SK-N-SH treated with all-trans-retinoic acid at 6 μM for 48 hours (cell line): ENCODE data around the gene THSD4.

Experiments used
- CREB5 ChIP-seq: fragments of 250-450 bp; sonication (Bioruptor Pico); IDR thresholded peaks from 2 replicates; pipeline ENCODE4 v1.5.1; 2020; ENCODE audit warnings: low read depth, mild to moderate bottlenecking, moderate library complexity
- CSRNP3 ChIP-seq: fragments of 250-450 bp; sonication (Bioruptor Pico); IDR thresholded peaks from 2 replicates; pipeline ENCODE4 v1.5.1; 2021; ENCODE audit warnings: mild to moderate bottlenecking, moderate library complexity
- ESRRG ChIP-seq: fragments of 250-450 bp; sonication (Bioruptor Pico); IDR thresholded peaks from 2 replicates; pipeline ENCODE4 v1.6.1; 2021; ENCODE audit warnings: mild to moderate bottlenecking
- PATZ1 ChIP-seq: fragments of 250-450 bp; sonication (Bioruptor Pico); IDR thresholded peaks from 2 replicates; pipeline ENCODE4 v1.8.0; 2020; ENCODE audit warnings: mild to moderate bottlenecking, moderate library complexity, borderline replicate concordance
- RARB ChIP-seq: fragments of 250-450 bp; sonication (Bioruptor Pico); IDR thresholded peaks from 2 replicates; pipeline ENCODE4 v1.8.0; 2021; ENCODE audit warnings: mild to moderate bottlenecking, moderate library complexity
- ZFP3 ChIP-seq: fragments of 250-450 bp; sonication (Bioruptor Pico); IDR thresholded peaks from 2 replicates; pipeline ENCODE4 v1.5.0; 2020; ENCODE audit warnings: mild to moderate bottlenecking, moderate library complexity

DNA sequence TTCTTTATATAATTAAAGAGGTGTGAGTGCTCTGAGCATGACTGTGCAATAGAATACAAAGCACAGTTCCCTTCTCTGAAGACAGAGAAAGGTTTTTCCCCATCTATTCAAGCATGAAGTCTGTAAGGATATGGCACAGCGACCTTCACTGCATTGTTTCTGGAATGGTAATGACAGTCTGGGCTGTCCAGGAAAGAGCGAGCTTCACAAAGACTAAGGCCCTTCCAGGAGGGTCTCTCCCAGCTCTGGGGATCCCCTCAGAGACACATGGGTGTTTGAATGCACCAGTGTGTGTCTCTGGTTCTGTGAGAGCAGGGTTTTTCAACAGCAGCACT, 515.2 kb downstream of the THSD4 start:
- TF ChIP-seq PATZ1 = no peak
- no peak for TF ChIP-seq RARB (CRISPR knock-in tag)
- no peak for TF ChIP-seq ZFP3 (CRISPR knock-in tag)
- no peak for TF ChIP-seq ESRRG (CRISPR knock-in tag)
- no peak for TF ChIP-seq CSRNP3 (CRISPR knock-in tag)
- TF ChIP-seq CREB5 (CRISPR knock-in tag) = no peak
